PFSK-1 (cell line): ENCODE results near the gene LRRC63.

Experiments used
- FOXP2 ChIP-seq: optimal IDR thresholded peaks from 2 replicates; pipeline ENCODE3; 2011; ENCODE audit warnings: borderline replicate concordance, control low read depth, inconsistent platforms; ENCODE audit not compliant: insufficient read depth; ENCODE audit errors: extremely low read length, extremely low read depth
- POLR2AphosphoS5 ChIP-seq: IDR thresholded peaks from 2 replicates; pipeline ENCODE4 v1.6.1; 2012; ENCODE audit warnings: low read depth, mild to moderate bottlenecking, control low read depth, low read length, moderate library complexity
- SIN3A ChIP-seq: IDR thresholded peaks from 2 replicates; pipeline ENCODE4 v1.6.1; 2012; ENCODE audit warnings: mild to moderate bottlenecking, low read length, moderate library complexity, borderline replicate concordance; ENCODE audit not compliant: insufficient read depth
- TAF1 ChIP-seq: IDR thresholded peaks from 2 replicates; pipeline ENCODE4 v1.6.1; 2012; ENCODE audit warnings: low read length, control low read depth, borderline replicate concordance; ENCODE audit not compliant: insufficient read depth
- TF ChIP-seq, protein P1 (sequence below), 2 experiments: IDR thresholded peaks; 2 replicates each; pipeline versions ENCODE4 v1.6.1 to v1.8.0; 2011 to 2012; ENCODE audit warnings: low read depth in 2 of 2, low read length in 2 of 2, control low read depth in 1 of 2, inconsistent platforms in 1 of 2, mild to moderate bottlenecking in 1 of 2, moderate library complexity in 1 of 2; ENCODE audit not compliant: insufficient read depth in 1 of 2

DNA sequence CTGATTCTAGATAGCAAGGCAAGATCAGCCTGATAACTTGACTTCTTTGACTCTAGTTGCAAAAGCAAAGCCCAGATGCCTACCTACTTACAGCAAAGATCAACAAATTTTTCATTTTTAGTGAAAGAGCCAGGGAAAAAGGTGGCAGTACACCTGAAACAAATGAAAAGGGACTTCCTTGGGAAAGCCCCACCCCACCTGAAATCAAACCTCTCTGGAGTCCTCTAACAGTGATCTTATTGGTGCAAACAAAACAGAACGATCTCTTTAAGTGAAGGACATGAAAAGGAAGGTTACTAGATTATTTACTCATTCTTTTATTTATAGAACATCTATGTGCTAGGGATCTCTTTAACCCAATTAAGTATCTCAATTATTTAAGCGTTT lies 29.2 kb upstream of the LRRC63 start:
- TF ChIP-seq TAF1 (no peak), POLR2AphosphoS5 (no peak), SIN3A (no peak), FOXP2 (no peak)
- TF ChIP-seq, protein P1, sequence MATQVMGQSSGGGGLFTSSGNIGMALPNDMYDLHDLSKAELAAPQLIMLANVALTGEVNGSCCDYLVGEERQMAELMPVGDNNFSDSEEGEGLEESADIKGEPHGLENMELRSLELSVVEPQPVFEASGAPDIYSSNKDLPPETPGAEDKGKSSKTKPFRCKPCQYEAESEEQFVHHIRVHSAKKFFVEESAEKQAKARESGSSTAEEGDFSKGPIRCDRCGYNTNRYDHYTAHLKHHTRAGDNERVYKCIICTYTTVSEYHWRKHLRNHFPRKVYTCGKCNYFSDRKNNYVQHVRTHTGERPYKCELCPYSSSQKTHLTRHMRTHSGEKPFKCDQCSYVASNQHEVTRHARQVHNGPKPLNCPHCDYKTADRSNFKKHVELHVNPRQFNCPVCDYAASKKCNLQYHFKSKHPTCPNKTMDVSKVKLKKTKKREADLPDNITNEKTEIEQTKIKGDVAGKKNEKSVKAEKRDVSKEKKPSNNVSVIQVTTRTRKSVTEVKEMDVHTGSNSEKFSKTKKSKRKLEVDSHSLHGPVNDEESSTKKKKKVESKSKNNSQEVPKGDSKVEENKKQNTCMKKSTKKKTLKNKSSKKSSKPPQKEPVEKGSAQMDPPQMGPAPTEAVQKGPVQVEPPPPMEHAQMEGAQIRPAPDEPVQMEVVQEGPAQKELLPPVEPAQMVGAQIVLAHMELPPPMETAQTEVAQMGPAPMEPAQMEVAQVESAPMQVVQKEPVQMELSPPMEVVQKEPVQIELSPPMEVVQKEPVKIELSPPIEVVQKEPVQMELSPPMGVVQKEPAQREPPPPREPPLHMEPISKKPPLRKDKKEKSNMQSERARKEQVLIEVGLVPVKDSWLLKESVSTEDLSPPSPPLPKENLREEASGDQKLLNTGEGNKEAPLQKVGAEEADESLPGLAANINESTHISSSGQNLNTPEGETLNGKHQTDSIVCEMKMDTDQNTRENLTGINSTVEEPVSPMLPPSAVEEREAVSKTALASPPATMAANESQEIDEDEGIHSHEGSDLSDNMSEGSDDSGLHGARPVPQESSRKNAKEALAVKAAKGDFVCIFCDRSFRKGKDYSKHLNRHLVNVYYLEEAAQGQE (IDR thresholded peaks at IDR 0.05; ENCODE audit: insufficient read depth in 1 of 2, low read depth in 2 of 2, low read length in 2 of 2): no peak
